ENCODE data around the gene ARPC4. TPM values are rescaled to one million over a fixed set of nuclear protein-coding genes. Genes with fewer than 3 reads are reported as not detected.

The ARPC4 gene
- total RNA-seq, 3 donors from 2014 or later (not counting 1 experiment from before 2014, with no cell fraction given): 282 to 288 (median 285) TPM

DNA sequence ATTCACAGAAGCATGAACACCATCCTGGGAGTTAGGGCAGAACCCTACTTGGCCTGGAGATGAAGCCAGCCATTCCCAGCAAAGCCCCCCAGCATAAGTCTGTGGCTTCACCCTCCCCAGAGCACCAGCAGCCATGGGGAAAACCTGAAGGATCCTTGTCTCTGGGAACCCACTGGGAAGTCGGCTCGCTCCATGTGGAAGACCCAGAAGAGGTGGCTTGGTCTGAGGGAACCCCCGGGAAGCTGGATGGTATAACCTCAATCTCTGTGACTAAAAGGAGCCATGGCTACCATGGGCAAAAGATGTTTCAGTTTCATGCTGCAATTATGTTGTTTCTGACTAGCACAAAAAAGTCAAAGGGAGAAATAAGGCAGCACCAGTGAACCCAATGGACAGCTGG lies 62.7 kb downstream of the ARPC4 start:
- H3K4me3 Mint-ChIP-seq: peak overlapping the region; percentile 43
- H3K27ac Mint-ChIP-seq: peak overlapping the region in 1 of 2 donors; percentile 45
- Histone ChIP-seq H3K27me3 (ENCODE audit: control insufficient read depth, insufficient read depth, low read length) (no peaks in the 10 kb centered on the region), H3K9me3 (ENCODE audit: control insufficient read depth, insufficient read depth, low read length) (no peaks in the 10 kb centered on the region), H3K4me3 (ENCODE audit: low read length) (no peak overlapping the region), H3K27ac (ENCODE audit: low read length) (no peak overlapping the region), H3K4me1 (ENCODE audit: control insufficient read depth, insufficient read depth, low read length) (peaks cover 39% of the 10 kb centered on the region), H3K36me3 (ENCODE audit: control insufficient read depth, insufficient read depth, low read length) (no peaks in the 10 kb centered on the region)
- 96% methylated on average over 3 of the region's 3 CpGs for WGBS (ENCODE audit: insufficient coverage)
- no peaks in the 10 kb centered on the region for H3K27me3 Mint-ChIP-seq (ENCODE audit: low read depth in 2 of 2)
- H3K36me3 Mint-ChIP-seq: no peaks in the 10 kb centered on the region
- intact Hi-C loops (cut with micrococcal nuclease): no loop called here
- H3K4me1 Mint-ChIP-seq: peaks cover 46 to 53% of the 10 kb centered on the region in 2 donors
- no peaks in the 10 kb centered on the region for H3K9me3 Mint-ChIP-seq
- TF ChIP-seq, protein P1, sequence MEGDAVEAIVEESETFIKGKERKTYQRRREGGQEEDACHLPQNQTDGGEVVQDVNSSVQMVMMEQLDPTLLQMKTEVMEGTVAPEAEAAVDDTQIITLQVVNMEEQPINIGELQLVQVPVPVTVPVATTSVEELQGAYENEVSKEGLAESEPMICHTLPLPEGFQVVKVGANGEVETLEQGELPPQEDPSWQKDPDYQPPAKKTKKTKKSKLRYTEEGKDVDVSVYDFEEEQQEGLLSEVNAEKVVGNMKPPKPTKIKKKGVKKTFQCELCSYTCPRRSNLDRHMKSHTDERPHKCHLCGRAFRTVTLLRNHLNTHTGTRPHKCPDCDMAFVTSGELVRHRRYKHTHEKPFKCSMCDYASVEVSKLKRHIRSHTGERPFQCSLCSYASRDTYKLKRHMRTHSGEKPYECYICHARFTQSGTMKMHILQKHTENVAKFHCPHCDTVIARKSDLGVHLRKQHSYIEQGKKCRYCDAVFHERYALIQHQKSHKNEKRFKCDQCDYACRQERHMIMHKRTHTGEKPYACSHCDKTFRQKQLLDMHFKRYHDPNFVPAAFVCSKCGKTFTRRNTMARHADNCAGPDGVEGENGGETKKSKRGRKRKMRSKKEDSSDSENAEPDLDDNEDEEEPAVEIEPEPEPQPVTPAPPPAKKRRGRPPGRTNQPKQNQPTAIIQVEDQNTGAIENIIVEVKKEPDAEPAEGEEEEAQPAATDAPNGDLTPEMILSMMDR (IDR thresholded peaks at IDR 0.05): no peak
- no peak for DNase-seq
- ATAC-seq: peak in 1 of 3 donors; percentile 29

Other genes starting within 250 kb of the ARPC4 start
- gene LHFPL4, start 239.3 kb upstream of the ARPC4 start, total RNA-seq: not detected
- gene MTMR14, start 143.6 kb upstream of the ARPC4 start, total RNA-seq: 100 to 1,000 TPM in 2 of 3 donors, 10 to 100 TPM in 1; 99.4 to 127 (median 100) TPM
- gene CPNE9, start 89.2 kb upstream of the ARPC4 start, total RNA-seq: under 1 TPM in 2 of 3 donors, not detected in 1; 0.43 to 0.49 TPM
- 10 to 100 TPM; 45.1 to 72.1 (median 66.5) TPM for gene BRPF1, start 61.3 kb upstream of the ARPC4 start, total RNA-seq
- gene OGG1, start 43.1 kb upstream of the ARPC4 start, total RNA-seq: 10 to 100 TPM; 33.4 to 52.1 (median 34.7) TPM
- gene CAMK1, start 23.1 kb upstream of the ARPC4 start, total RNA-seq: 10 to 100 TPM in 1 of 3 donors, 1 to 10 TPM in 2; 7.4 to 20.4 (median 8.7) TPM
- 10 to 100 TPM; 59.2 to 73.7 (median 69.2) TPM for gene TADA3, start 609 bp upstream of the ARPC4 start, total RNA-seq
- gene TTLL3, start 17.2 kb downstream of the ARPC4 start, total RNA-seq: 100 to 1,000 TPM; 133 to 137 (median 136) TPM
- 10 to 100 TPM; 27.5 to 43.9 (median 30.9) TPM for gene RPUSD3, start 50.9 kb downstream of the ARPC4 start, total RNA-seq
- not detected for gene CIDEC, start 87.2 kb downstream of the ARPC4 start, total RNA-seq
- 10 to 100 TPM; 15.4 to 16.6 (median 15.5) TPM for gene JAGN1, start 97.5 kb downstream of the ARPC4 start, total RNA-seq
- 1 to 10 TPM in 2 of 3 donors, under 1 TPM in 1; 0.28 to 2.5 (median 1.5) TPM for gene IL17RE, start 109.8 kb downstream of the ARPC4 start, total RNA-seq
- gene IL17RC, start 124.0 kb downstream of the ARPC4 start, total RNA-seq: 1 to 10 TPM in 2 of 3 donors, under 1 TPM in 1; 0.77 to 1.5 (median 1.2) TPM
- 10 to 100 TPM; 29.1 to 35.6 (median 32.9) TPM for gene CRELD1, start 140.8 kb downstream of the ARPC4 start, total RNA-seq
- 1 to 10 TPM; 2.2 to 5.1 (median 4.8) TPM for gene PRRT3, start 159.3 kb downstream of the ARPC4 start, total RNA-seq
- gene EMC3, start 193.8 kb downstream of the ARPC4 start, total RNA-seq: 10 to 100 TPM; 48.5 to 50.4 (median 49.2) TPM
- gene FANCD2, start 233.4 kb downstream of the ARPC4 start, total RNA-seq: 10 to 100 TPM in 2 of 3 donors, 1 to 10 TPM in 1; 9.0 to 15.7 (median 14.6) TPM